Measurements from ENCODE around the gene C10orf90. TPM values are rescaled to one million over a fixed set of nuclear protein-coding genes. Genes with fewer than 3 reads are reported as not detected.

C10orf90 gene
- total and polyA plus RNA-seq, 2 donors (not counting 3 experiments of a cell fraction or from before 2014, with no cell fraction given) = not detected

DNA sequence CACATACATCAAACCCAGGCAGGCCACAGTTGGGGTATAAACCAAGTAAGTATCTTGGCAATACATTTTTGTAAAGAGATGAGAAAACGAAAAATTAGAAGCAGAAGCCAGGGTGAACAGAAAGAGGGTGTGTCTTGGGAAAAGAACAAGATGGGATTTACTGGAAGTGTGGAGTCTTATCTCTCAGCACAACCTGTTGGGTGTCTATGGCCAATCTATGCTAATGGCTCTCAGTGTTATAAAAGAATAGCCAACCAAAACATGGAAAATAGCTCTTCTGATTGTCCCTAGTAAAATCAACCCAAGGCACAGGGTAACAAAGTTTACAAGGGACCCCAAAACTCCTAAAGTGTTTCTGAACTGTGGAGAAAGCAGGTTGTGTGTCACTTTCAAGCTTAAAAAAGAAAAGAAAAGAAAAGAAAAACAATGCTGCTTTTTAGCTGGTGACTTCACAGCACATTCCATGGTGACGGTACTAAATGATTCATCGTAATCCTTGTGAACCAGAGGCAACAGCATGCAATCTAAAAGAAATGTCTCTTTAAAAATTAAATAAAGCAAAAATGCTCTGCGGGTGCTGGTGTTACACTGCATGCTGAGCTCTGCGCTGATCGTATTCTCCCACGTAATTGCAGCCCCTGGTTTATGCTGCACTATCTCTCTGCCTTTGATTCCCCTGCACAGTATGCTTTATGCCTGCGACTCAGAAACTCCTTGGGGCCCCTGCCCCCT, 100.8 kb downstream of the C10orf90 start:
- no peaks in the 10 kb centered on the region for H3K36me3 ChIP-seq (ENCODE audit: control insufficient read depth in 2 of 2, extremely low read depth in 1 of 2, insufficient read depth in 2 of 2, low read length in 2 of 2)
- no peak for DNase-seq (ENCODE audit: low read depth, low spot score)
- no TSS peak for BruUV-seq (replicated peaks)
- no peaks in the 10 kb centered on the region for H3K27me3 ChIP-seq (ENCODE audit: control insufficient read depth in 2 of 2, insufficient read depth in 2 of 2, low read length in 2 of 2)
- H4K20me1 ChIP-seq (replicated peaks; ENCODE audit: control insufficient read depth, extremely low read depth, insufficient read depth, low read length) = no peaks in the 10 kb centered on the region
- no peaks in the 10 kb centered on the region for H3K79me2 ChIP-seq (ENCODE audit: control insufficient read depth, insufficient read depth, low read length)
- intact Hi-C loops (cut with micrococcal nuclease) = no loop called here
- no peak overlapping the region for H3K4me2 ChIP-seq (ENCODE audit: insufficient read depth, low read length)
- no peak for FAIRE-seq
- no peak for TF ChIP-seq MYC (IDR thresholded peaks at IDR 0.05; ENCODE audit: low read depth, low read length)
- TF ChIP-seq FOS (IDR thresholded peaks at IDR 0.05; ENCODE audit: borderline replicate concordance, insufficient read depth, low read length) = no peak
- TF ChIP-seq POLR2AphosphoS5 (IDR thresholded peaks at IDR 0.05; ENCODE audit: insufficient read depth, low read depth, low read length) = no peak
- no peak for TF ChIP-seq JUN (IDR thresholded peaks at IDR 0.05; ENCODE audit: borderline replicate concordance, insufficient read depth, insufficient read length, low read depth)
- TF ChIP-seq EZH2 (IDR thresholded peaks at IDR 0.05; ENCODE audit: borderline replicate concordance, low read depth, low read length, severe bottlenecking) = no peak
- TF ChIP-seq, protein P1, sequence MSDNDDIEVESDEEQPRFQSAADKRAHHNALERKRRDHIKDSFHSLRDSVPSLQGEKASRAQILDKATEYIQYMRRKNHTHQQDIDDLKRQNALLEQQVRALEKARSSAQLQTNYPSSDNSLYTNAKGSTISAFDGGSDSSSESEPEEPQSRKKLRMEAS (IDR thresholded peaks at IDR 0.05; ENCODE audit: insufficient read depth, insufficient read length) = no peak
- TF ChIP-seq POLR2A (IDR thresholded peaks at IDR 0.05; ENCODE audit: low read depth, low read length) = no peak
- TF ChIP-seq, protein P2, sequence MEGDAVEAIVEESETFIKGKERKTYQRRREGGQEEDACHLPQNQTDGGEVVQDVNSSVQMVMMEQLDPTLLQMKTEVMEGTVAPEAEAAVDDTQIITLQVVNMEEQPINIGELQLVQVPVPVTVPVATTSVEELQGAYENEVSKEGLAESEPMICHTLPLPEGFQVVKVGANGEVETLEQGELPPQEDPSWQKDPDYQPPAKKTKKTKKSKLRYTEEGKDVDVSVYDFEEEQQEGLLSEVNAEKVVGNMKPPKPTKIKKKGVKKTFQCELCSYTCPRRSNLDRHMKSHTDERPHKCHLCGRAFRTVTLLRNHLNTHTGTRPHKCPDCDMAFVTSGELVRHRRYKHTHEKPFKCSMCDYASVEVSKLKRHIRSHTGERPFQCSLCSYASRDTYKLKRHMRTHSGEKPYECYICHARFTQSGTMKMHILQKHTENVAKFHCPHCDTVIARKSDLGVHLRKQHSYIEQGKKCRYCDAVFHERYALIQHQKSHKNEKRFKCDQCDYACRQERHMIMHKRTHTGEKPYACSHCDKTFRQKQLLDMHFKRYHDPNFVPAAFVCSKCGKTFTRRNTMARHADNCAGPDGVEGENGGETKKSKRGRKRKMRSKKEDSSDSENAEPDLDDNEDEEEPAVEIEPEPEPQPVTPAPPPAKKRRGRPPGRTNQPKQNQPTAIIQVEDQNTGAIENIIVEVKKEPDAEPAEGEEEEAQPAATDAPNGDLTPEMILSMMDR (IDR thresholded peaks at IDR 0.05; ENCODE audit: extremely low read depth in 1 of 2, insufficient read depth in 1 of 2, low read depth in 1 of 2, low read length in 2 of 2) = no peak
- no peak for TF ChIP-seq GATA2 (IDR thresholded peaks at IDR 0.05; ENCODE audit: insufficient read depth, insufficient read length, low read depth, low read length)
- H3K4me1 ChIP-seq (ENCODE audit: control insufficient read depth, extremely low read depth, insufficient read depth, low read length) = no peaks in the 10 kb centered on the region
- no peak overlapping the region for H3K9ac ChIP-seq (replicated peaks; ENCODE audit: extremely low read depth, insufficient read depth, low read length)
- no peaks in the 10 kb centered on the region for H3K9me3 ChIP-seq (replicated peaks; ENCODE audit: control insufficient read depth, insufficient read depth, low read length)
- POLR2A ChIA-PET = no interaction called here
- dilution Hi-C loops (cut with MboI; ENCODE audit: extremely low pct_ligation_motif_present, low sequenced_read_pairs) = no loop called here
- H3K9me1 ChIP-seq (replicated peaks; ENCODE audit: control insufficient read depth, extremely low read depth, insufficient read depth, low read length) = no peaks in the 10 kb centered on the region
- no peak overlapping the region for H3K4me3 ChIP-seq (replicated peaks in 1 of 3; ENCODE audit: insufficient read depth in 1 of 3, low read depth in 1 of 3, low read length in 3 of 3)
- CTCF ChIA-PET = no interaction called here
- no peak overlapping the region for H3K27ac ChIP-seq (ENCODE audit: insufficient read depth, low read depth, low read length)
- H2AFZ ChIP-seq (ENCODE audit: low read depth, low read length) = no peak overlapping the region
